GM12865 (cell line): ENCODE results near the gene SNX33.
A peak's percentile ranks its signal among the peaks of the same experiment; 100 is the strongest.

Experiments used
- DNase-seq: peaks from one replicate; pipeline ENCODE4 v3.0.0; 2010; ENCODE audit warnings: low read depth
- H3K4me3 ChIP-seq: 2 replicates; pipeline ENCODE4 v1.5.1; 2011; ENCODE audit warnings: mild to moderate bottlenecking, low read depth, low read length, control low read depth
- TF ChIP-seq, protein P1 (sequence below): IDR thresholded peaks from 2 replicates; pipeline ENCODE4 v1.5.1; 2011; ENCODE audit warnings: low read length, control low read depth, low read depth, inconsistent platforms; ENCODE audit not compliant: insufficient read depth; ENCODE audit errors: missing control alignments

Gene SNX33

DNA sequence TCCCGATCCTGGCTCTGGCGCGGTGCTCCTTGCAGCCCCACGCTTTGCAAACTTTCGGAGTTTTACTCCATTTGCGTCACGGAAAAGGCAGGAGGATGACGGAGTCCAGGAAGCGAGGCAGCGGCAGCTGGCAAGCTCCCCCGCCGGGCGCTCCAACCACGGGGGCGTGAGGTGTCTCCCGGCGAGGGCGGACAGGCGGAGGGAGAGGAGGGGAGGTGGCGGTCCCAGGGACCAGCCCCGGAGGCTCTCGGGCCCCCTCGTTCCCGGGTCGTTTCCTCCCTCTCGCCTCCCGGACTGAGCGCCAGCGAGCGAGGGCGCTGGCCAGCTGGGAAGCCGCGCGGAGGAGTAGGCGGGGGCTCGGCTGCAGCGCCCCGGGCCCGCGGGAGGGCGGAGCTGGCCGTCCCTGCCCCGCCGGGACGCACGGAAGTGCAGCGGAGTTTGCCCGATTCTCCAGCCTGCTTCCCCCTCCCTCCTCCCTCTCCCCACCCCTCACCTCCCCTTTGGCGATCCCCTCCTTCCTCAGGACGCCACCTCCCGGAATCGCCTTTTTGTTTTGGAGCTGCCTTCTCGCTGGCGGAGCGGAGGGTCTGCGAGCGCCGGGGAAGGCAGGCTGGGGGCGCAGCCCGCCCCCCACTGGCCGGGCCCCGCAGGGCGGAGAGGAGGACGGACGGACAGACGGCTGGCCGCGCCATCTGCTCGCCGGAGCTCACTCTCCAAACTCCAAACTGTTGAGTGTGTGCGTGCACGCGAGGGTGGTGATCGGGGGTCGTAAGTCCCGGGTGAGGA lies at the start of gene SNX33:
SNX33 (plus strand) TSS at position 543 of the 786 bp plus-strand sequence. CDS start 1,191 bp downstream, outside the sequence.
- H3K4me3 ChIP-seq: peak within 1 kb of the TSS; percentile 85
- TF ChIP-seq, protein P1, sequence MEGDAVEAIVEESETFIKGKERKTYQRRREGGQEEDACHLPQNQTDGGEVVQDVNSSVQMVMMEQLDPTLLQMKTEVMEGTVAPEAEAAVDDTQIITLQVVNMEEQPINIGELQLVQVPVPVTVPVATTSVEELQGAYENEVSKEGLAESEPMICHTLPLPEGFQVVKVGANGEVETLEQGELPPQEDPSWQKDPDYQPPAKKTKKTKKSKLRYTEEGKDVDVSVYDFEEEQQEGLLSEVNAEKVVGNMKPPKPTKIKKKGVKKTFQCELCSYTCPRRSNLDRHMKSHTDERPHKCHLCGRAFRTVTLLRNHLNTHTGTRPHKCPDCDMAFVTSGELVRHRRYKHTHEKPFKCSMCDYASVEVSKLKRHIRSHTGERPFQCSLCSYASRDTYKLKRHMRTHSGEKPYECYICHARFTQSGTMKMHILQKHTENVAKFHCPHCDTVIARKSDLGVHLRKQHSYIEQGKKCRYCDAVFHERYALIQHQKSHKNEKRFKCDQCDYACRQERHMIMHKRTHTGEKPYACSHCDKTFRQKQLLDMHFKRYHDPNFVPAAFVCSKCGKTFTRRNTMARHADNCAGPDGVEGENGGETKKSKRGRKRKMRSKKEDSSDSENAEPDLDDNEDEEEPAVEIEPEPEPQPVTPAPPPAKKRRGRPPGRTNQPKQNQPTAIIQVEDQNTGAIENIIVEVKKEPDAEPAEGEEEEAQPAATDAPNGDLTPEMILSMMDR: peak; percentile 67
- peak; percentile 53 for DNase-seq

- H3K4me3 ChIP-seq: no peak overlapping the region
- TF ChIP-seq, protein P1: no peak
- DNase-seq: no peak
Observed at GRCh38 chr15:75598361-75598760, 49.4 kb upstream of the SNX33 start.

GRCh38 chr15:75599401-75599800 lies 48.3 kb upstream of the SNX33 start:
- no peak overlapping the region for H3K4me3 ChIP-seq
- TF ChIP-seq, protein P1: no peak
- no peak for DNase-seq

DNA sequence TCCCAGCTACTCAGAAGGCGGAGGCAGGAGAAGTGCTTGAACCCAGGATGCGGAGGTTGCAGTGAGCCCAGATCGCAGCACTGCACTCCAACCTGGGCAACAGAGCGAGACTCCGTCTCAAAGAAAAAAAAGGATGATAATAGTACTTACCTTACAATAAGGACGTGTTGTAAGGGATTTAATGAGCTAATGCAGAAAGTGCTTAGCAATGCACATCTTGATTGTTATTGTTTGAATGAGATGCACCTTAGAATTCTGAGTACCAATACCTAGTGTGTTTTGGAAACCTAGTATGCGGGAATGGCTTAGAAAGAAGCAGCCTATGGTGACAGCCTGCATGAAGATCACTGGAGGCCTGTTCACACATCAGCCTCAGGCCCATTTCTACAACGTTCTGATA lies 41.7 kb upstream of the SNX33 start:
- TF ChIP-seq, protein P1: no peak
- no peak overlapping the region for H3K4me3 ChIP-seq

DNA sequence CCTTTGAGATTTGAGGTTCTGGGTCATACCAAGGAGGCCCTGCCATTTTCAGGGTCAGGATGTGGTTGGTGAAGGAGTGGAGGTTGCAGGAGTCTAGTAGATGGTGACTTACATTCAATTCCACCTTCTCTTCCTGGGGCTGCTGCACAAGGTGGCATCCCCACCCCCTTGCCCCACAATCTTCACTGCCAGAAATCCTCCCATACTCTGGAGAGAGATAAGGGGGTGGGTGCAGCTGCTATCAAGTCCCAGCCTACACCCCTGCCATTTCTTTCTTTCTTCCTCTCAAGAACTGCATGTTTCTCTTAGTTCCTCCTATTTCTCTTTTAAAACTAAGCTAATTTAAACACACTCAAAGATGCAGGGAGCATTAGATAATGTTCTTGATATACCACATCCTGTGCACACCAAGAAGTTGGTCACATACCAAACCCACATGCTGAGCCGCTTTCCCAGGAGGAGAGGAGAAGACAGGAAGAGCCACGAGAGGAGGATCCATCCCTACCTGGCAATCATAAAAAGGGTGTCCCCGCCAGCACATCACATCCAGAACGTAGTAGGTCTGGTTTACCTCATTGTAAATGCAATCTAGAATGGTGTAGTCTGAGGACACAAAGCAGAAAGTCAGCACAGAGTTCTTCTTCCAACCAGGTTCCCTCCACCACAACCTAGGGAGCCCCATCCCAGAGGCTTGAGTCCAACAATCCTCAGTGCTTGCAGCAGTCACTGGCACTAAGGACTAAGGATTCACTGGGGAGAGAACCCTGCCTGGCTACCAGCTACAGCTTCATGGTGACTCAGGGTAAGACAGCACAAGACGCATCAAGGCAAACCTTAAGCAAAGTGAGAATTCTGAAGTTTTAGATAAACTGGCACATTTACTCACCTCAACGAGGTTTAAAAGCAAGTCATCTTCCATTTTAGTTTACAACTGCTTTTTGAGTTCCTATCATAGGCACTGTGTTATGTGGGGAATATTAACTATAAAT lies 40.7 kb upstream of the SNX33 start:
- TF ChIP-seq, protein P1: no peak
- DNase-seq: no peak
- H3K4me3 ChIP-seq: no peak overlapping the region

More for the DNA sequence above, 41.7 kb upstream of the SNX33 start:
- DNase-seq: no peak

DNA sequence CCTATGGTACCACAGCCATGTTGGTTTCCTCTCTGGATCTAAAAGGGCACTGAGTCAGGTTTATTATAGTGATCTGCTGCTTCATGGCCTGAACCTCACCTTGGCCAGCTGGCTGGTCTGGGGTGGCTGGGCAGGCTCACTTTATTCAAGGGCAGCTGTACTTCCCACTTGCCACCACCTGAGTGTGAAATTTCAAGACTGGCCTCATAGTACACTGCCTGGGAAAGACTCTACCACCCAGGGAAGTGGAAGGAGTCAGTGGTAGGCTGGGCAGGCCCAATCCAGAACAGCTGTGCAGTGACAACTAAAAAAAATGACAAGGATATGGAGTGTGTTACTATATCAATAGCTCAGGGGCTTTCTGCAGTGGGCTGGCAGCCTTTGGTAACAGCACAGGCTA lies 30.9 kb upstream of the SNX33 start:
- DNase-seq: no peak
- H3K4me3 ChIP-seq: no peak overlapping the region
- TF ChIP-seq, protein P1: no peak
